ENCODE measurements around the gene BRDT.

BRDT gene

DNA sequence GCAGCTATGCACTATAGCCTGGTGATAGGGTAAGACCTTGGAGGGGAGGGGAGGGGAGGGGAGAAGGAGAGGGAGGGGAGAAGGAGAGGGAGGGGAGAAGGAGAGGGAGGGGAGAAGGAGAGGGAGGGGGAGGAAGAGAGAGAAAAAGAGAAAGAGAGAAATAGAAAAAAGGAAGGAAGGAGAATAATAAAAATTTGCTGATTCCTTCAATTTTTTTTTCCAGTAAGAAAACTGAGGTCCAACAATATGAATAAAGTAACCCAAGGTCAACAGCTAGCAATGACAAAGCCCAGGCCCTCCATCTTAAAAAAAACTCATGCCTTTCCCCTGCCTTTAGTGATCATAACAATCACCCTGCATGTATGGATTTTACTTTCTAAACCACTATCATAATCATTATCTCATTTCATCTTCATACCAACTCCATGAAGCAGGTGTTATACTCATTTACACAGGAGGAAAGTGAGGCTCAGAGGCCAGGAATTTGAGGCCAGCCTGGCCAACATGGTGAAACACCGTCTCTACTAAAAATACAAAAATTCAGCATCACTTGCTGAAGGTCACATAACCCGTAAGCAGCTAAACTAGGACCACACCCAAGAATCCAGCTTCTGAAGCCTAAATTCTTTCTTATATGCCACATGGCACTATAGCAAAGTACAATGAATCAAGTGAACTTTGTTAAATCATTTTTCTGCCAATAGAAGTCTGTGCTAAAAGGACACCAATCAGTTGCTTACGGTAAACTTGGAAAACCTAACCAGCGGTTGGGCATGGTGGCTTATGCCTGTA, 23.4 kb upstream of the BRDT start:
- Histone ChIP-seq H3K4me1 (ENCODE audit: low read length) (no peaks in the 10 kb centered on the region), H3K36me3 (replicated peaks; ENCODE audit: low read depth, low read length) (no peaks in the 10 kb centered on the region), H2AFZ (ENCODE audit: low read depth, low read length) (no peak overlapping the region), H3K4me3 (ENCODE audit: low read length) (no peak overlapping the region), H3K9me3 (ENCODE audit: insufficient read depth, low read length) (no peaks in the 10 kb centered on the region), H3K27me3 (ENCODE audit: low read depth, low read length) (no peaks in the 10 kb centered on the region), H3K79me2 (ENCODE audit: low read length) (no peaks in the 10 kb centered on the region), H3K4me2 (ENCODE audit: low read length) (no peak overlapping the region), H4K20me1 (ENCODE audit: insufficient read depth, low read length) (no peaks in the 10 kb centered on the region), H3K9ac (ENCODE audit: low read length) (no peak overlapping the region), H3K27ac (ENCODE audit: low read length) (no peak overlapping the region)
- TF ChIP-seq EZH2phosphoT487 (IDR thresholded peaks at IDR 0.05; ENCODE audit: low read depth): no peak
- TF ChIP-seq, protein P1, sequence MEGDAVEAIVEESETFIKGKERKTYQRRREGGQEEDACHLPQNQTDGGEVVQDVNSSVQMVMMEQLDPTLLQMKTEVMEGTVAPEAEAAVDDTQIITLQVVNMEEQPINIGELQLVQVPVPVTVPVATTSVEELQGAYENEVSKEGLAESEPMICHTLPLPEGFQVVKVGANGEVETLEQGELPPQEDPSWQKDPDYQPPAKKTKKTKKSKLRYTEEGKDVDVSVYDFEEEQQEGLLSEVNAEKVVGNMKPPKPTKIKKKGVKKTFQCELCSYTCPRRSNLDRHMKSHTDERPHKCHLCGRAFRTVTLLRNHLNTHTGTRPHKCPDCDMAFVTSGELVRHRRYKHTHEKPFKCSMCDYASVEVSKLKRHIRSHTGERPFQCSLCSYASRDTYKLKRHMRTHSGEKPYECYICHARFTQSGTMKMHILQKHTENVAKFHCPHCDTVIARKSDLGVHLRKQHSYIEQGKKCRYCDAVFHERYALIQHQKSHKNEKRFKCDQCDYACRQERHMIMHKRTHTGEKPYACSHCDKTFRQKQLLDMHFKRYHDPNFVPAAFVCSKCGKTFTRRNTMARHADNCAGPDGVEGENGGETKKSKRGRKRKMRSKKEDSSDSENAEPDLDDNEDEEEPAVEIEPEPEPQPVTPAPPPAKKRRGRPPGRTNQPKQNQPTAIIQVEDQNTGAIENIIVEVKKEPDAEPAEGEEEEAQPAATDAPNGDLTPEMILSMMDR (IDR thresholded peaks at IDR 0.05; ENCODE audit: low read depth, low read length): no peak

DNA sequence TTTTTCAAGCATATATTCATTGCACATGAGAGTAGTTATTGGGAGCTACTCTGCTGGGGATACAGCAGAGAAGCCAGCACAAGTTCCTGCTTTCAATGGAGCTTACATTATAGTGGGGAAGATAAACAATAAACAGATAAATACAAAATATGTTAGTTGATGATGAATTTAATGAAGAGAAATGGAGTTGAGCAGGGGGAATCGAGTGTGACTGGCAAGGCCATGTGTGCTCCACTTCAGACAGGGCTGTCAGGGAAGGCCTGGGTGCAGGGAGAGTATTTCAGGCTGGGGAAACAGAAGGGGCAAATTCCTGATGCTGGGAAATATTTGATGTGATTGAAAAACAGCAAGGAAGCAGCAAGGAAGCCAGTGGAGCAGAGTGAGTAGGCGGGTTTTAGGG, 21.2 kb upstream of the BRDT start:
- Histone ChIP-seq H3K9ac (ENCODE audit: low read length) (no peak overlapping the region), H2AFZ (ENCODE audit: low read depth, low read length) (no peak overlapping the region), H4K20me1 (ENCODE audit: insufficient read depth, low read length) (no peaks in the 10 kb centered on the region), H3K9me3 (ENCODE audit: insufficient read depth, low read length) (no peaks in the 10 kb centered on the region), H3K27me3 (ENCODE audit: low read depth, low read length) (no peaks in the 10 kb centered on the region), H3K27ac (ENCODE audit: low read length) (no peak overlapping the region), H3K4me2 (ENCODE audit: low read length) (no peak overlapping the region), H3K79me2 (ENCODE audit: low read length) (no peaks in the 10 kb centered on the region), H3K36me3 (replicated peaks; ENCODE audit: low read depth, low read length) (no peaks in the 10 kb centered on the region), H3K4me1 (ENCODE audit: low read length) (no peaks in the 10 kb centered on the region), H3K4me3 (ENCODE audit: low read length) (no peak overlapping the region)
- TF ChIP-seq EZH2phosphoT487 (IDR thresholded peaks at IDR 0.05; ENCODE audit: low read depth): no peak
- TF ChIP-seq, protein P1 (IDR thresholded peaks at IDR 0.05; ENCODE audit: low read depth, low read length): no peak

- no peak overlapping the region for H3K4me3 ChIP-seq (ENCODE audit: low read length)
- H3K27ac ChIP-seq (ENCODE audit: low read length): no peak overlapping the region
- no peaks in the 10 kb centered on the region for H3K27me3 ChIP-seq (ENCODE audit: low read depth, low read length)
- no peak for TF ChIP-seq EZH2phosphoT487 (IDR thresholded peaks at IDR 0.05; ENCODE audit: low read depth)
- TF ChIP-seq, protein P1 (IDR thresholded peaks at IDR 0.05; ENCODE audit: low read depth, low read length): no peak
- H4K20me1 ChIP-seq (ENCODE audit: insufficient read depth, low read length): no peaks in the 10 kb centered on the region
- H3K9me3 ChIP-seq (ENCODE audit: insufficient read depth, low read length): no peaks in the 10 kb centered on the region
- H3K9ac ChIP-seq (ENCODE audit: low read length): no peak overlapping the region
- no peak overlapping the region for H2AFZ ChIP-seq (ENCODE audit: low read depth, low read length)
- no peak overlapping the region for H3K4me2 ChIP-seq (ENCODE audit: low read length)
- no peaks in the 10 kb centered on the region for H3K79me2 ChIP-seq (ENCODE audit: low read length)
- H3K36me3 ChIP-seq (replicated peaks; ENCODE audit: low read depth, low read length): no peaks in the 10 kb centered on the region
- H3K4me1 ChIP-seq (ENCODE audit: low read length): no peaks in the 10 kb centered on the region
Measured at GRCh38 chr1:91929250-91929649, 20.0 kb upstream of the BRDT start.

GRCh38 chr1:91937613-91938012, 11.6 kb upstream of the BRDT start:
- H3K4me3 ChIP-seq (ENCODE audit: low read length): no peak overlapping the region
- no peaks in the 10 kb centered on the region for H3K36me3 ChIP-seq (replicated peaks; ENCODE audit: low read depth, low read length)
- H3K9ac ChIP-seq (ENCODE audit: low read length): no peak overlapping the region
- H3K27me3 ChIP-seq (ENCODE audit: low read depth, low read length): no peaks in the 10 kb centered on the region
- H2AFZ ChIP-seq (ENCODE audit: low read depth, low read length): no peak overlapping the region
- TF ChIP-seq, protein P1 (IDR thresholded peaks at IDR 0.05; ENCODE audit: low read depth, low read length): no peak
- no peak for TF ChIP-seq EZH2phosphoT487 (IDR thresholded peaks at IDR 0.05; ENCODE audit: low read depth)
- H3K4me2 ChIP-seq (ENCODE audit: low read length): no peak overlapping the region
- no peaks in the 10 kb centered on the region for H3K9me3 ChIP-seq (ENCODE audit: insufficient read depth, low read length)
- H4K20me1 ChIP-seq (ENCODE audit: insufficient read depth, low read length): no peaks in the 10 kb centered on the region
- H3K4me1 ChIP-seq (ENCODE audit: low read length): no peaks in the 10 kb centered on the region
- H3K27ac ChIP-seq (ENCODE audit: low read length): no peak overlapping the region
- no peaks in the 10 kb centered on the region for H3K79me2 ChIP-seq (ENCODE audit: low read length)
